ENCODE results near the gene PTGES2.
"Not testable (repeated sequence)": the region's sequence is repeated elsewhere in the genome, so short reads cannot be mapped to it uniquely, and the experiment has no call there.

PTGES2 gene

GRCh38 chr9:128082151-128082550, 45.4 kb downstream of the PTGES2 start:
- Histone ChIP-seq H3K9me3 (ENCODE audit: control insufficient read depth, insufficient read depth, low read length) (no peaks in the 10 kb centered on the region), H3K27ac (ENCODE audit: low read length) (no peak overlapping the region), H3K4me3 (ENCODE audit: low read length) (no peak overlapping the region), H3K36me3 (ENCODE audit: control insufficient read depth, insufficient read depth, low read length) (no peaks in the 10 kb centered on the region), H3K27me3 (ENCODE audit: control insufficient read depth, insufficient read depth, low read length) (no peaks in the 10 kb centered on the region), H3K4me1 (ENCODE audit: control insufficient read depth, insufficient read depth, low read length) (no peaks in the 10 kb centered on the region)
- no peak for DNase-seq (ENCODE audit: low read depth, low spot score)
- WGBS (ENCODE audit: insufficient coverage, insufficient read length) = no CpG with 5 or more reads among the region's 7 CpGs

GRCh38 chr9:128081056-128081455, 46.5 kb downstream of the PTGES2 start:
- Histone ChIP-seq H3K27ac (ENCODE audit: low read length) (no peak overlapping the region), H3K27me3 (ENCODE audit: control insufficient read depth, insufficient read depth, low read length) (no peaks in the 10 kb centered on the region), H3K36me3 (ENCODE audit: control insufficient read depth, insufficient read depth, low read length) (no peaks in the 10 kb centered on the region), H3K4me3 (ENCODE audit: low read length) (no peak overlapping the region), H3K4me1 (ENCODE audit: control insufficient read depth, insufficient read depth, low read length) (no peaks in the 10 kb centered on the region), H3K9me3 (ENCODE audit: control insufficient read depth, insufficient read depth, low read length) (no peaks in the 10 kb centered on the region)
- DNase-seq (ENCODE audit: low read depth, low spot score) = no peak
- no CpG with 5 or more reads among the region's 3 CpGs for WGBS (ENCODE audit: insufficient coverage, insufficient read length)

- Histone ChIP-seq H3K27me3 (ENCODE audit: control insufficient read depth, insufficient read depth, low read length) (no peaks in the 10 kb centered on the region), H3K27ac (ENCODE audit: low read length) (no peak overlapping the region), H3K4me3 (ENCODE audit: low read length) (no peak overlapping the region), H3K9me3 (ENCODE audit: control insufficient read depth, insufficient read depth, low read length) (no peaks in the 10 kb centered on the region), H3K36me3 (ENCODE audit: control insufficient read depth, insufficient read depth, low read length) (no peaks in the 10 kb centered on the region), H3K4me1 (ENCODE audit: control insufficient read depth, insufficient read depth, low read length) (no peaks in the 10 kb centered on the region)
- WGBS (ENCODE audit: insufficient coverage, insufficient read length) = no CpG with 5 or more reads among the region's 5 CpGs
- DNase-seq (ENCODE audit: low read depth, low spot score) = no peak
These were observed 47.3 kb downstream of the PTGES2 start for GRCh38 chr9:128080206-128080605.

- H3K36me3 ChIP-seq (ENCODE audit: control insufficient read depth, insufficient read depth, low read length) = no peaks in the 10 kb centered on the region
- no peaks in the 10 kb centered on the region for H3K27me3 ChIP-seq (ENCODE audit: control insufficient read depth, insufficient read depth, low read length)
- no CpG with 5 or more reads among the region's 11 CpGs for WGBS (ENCODE audit: insufficient coverage, insufficient read length)
- H3K4me3 ChIP-seq (ENCODE audit: low read length) = no peak overlapping the region
- no peak for DNase-seq (ENCODE audit: low read depth, low spot score)
- no peaks in the 10 kb centered on the region for H3K4me1 ChIP-seq (ENCODE audit: control insufficient read depth, insufficient read depth, low read length)
- H3K27ac ChIP-seq (ENCODE audit: low read length) = no peak overlapping the region
- H3K9me3 ChIP-seq (ENCODE audit: control insufficient read depth, insufficient read depth, low read length) = no peaks in the 10 kb centered on the region
These were observed 48.8 kb downstream of the PTGES2 start for GRCh38 chr9:128078504-128079434.

GRCh38 chr9:128077847-128078503, 49.6 kb downstream of the PTGES2 start:
- no peaks in the 10 kb centered on the region for H3K9me3 ChIP-seq (ENCODE audit: control insufficient read depth, insufficient read depth, low read length)
- H3K27ac ChIP-seq (ENCODE audit: low read length) = no peak overlapping the region
- DNase-seq (ENCODE audit: low read depth, low spot score) = no peak
- no CpG with 5 or more reads among the region's 7 CpGs for WGBS (ENCODE audit: insufficient coverage, insufficient read length)
- no peaks in the 10 kb centered on the region for H3K36me3 ChIP-seq (ENCODE audit: control insufficient read depth, insufficient read depth, low read length)
- no peak overlapping the region for H3K4me3 ChIP-seq (ENCODE audit: low read length)
- H3K4me1 ChIP-seq (ENCODE audit: control insufficient read depth, insufficient read depth, low read length) = no peaks in the 10 kb centered on the region
- no peaks in the 10 kb centered on the region for H3K27me3 ChIP-seq (ENCODE audit: control insufficient read depth, insufficient read depth, low read length)

- Histone ChIP-seq H3K4me3 (ENCODE audit: low read length) (no peak overlapping the region), H3K27me3 (ENCODE audit: control insufficient read depth, insufficient read depth, low read length) (no peaks in the 10 kb centered on the region), H3K36me3 (ENCODE audit: control insufficient read depth, insufficient read depth, low read length) (no peaks in the 10 kb centered on the region), H3K9me3 (ENCODE audit: control insufficient read depth, insufficient read depth, low read length) (no peaks in the 10 kb centered on the region), H3K27ac (ENCODE audit: low read length) (no peak overlapping the region), H3K4me1 (ENCODE audit: control insufficient read depth, insufficient read depth, low read length) (no peaks in the 10 kb centered on the region)
- no CpG with 5 or more reads among the region's 7 CpGs for WGBS (ENCODE audit: insufficient coverage, insufficient read length)
- DNase-seq (ENCODE audit: low read depth, low spot score) = no peak
These were observed 54.2 kb downstream of the PTGES2 start for GRCh38 chr9:128073253-128073886.

- H3K27me3 ChIP-seq (ENCODE audit: control insufficient read depth, insufficient read depth, low read length) = no peaks in the 10 kb centered on the region
- no peak overlapping the region for H3K4me3 ChIP-seq (ENCODE audit: low read length)
- H3K4me1 ChIP-seq (ENCODE audit: control insufficient read depth, insufficient read depth, low read length) = no peaks in the 10 kb centered on the region
- no peak for DNase-seq (ENCODE audit: low read depth, low spot score)
- no peaks in the 10 kb centered on the region for H3K36me3 ChIP-seq (ENCODE audit: control insufficient read depth, insufficient read depth, low read length)
- no peak overlapping the region for H3K27ac ChIP-seq (ENCODE audit: low read length)
- no CpG with 5 or more reads among the region's 5 CpGs for WGBS (ENCODE audit: insufficient coverage, insufficient read length)
- H3K9me3 ChIP-seq (ENCODE audit: control insufficient read depth, insufficient read depth, low read length) = no peaks in the 10 kb centered on the region
These were observed 55.1 kb downstream of the PTGES2 start for GRCh38 chr9:128072144-128073021.

- H3K9me3 ChIP-seq (ENCODE audit: control insufficient read depth, insufficient read depth, low read length); H3K27me3 ChIP-seq (ENCODE audit: control insufficient read depth, insufficient read depth, low read length); H3K27ac ChIP-seq (ENCODE audit: low read length); H3K4me1 ChIP-seq (ENCODE audit: control insufficient read depth, insufficient read depth, low read length); H3K36me3 ChIP-seq (ENCODE audit: control insufficient read depth, insufficient read depth, low read length); H3K4me3 ChIP-seq (ENCODE audit: low read length); DNase-seq (ENCODE audit: low read depth, low spot score): not testable (repeated sequence)
- no CpG with 5 or more reads among the region's 12 CpGs for WGBS (ENCODE audit: insufficient coverage, insufficient read length)
These were observed 56.1 kb downstream of the PTGES2 start for GRCh38 chr9:128071475-128071874.

- WGBS (ENCODE audit: insufficient coverage, insufficient read length) = no CpG with 5 or more reads among the region's 7 CpGs
- no peaks in the 10 kb centered on the region for H3K27me3 ChIP-seq (ENCODE audit: control insufficient read depth, insufficient read depth, low read length)
- no peak overlapping the region for H3K4me3 ChIP-seq (ENCODE audit: low read length)
- no peak overlapping the region for H3K27ac ChIP-seq (ENCODE audit: low read length)
- H3K9me3 ChIP-seq (ENCODE audit: control insufficient read depth, insufficient read depth, low read length) = no peaks in the 10 kb centered on the region
- H3K36me3 ChIP-seq (ENCODE audit: control insufficient read depth, insufficient read depth, low read length) = no peaks in the 10 kb centered on the region
- DNase-seq (ENCODE audit: low read depth, low spot score) = no peak
- H3K4me1 ChIP-seq (ENCODE audit: control insufficient read depth, insufficient read depth, low read length) = peaks cover 8% of the 10 kb centered on the region
These were observed 56.7 kb downstream of the PTGES2 start for GRCh38 chr9:128070874-128071273.

All from iPS DF 6.9 (cell line).